Measurements from ENCODE around the gene ALS2. TPM values are rescaled to one million over a fixed set of nuclear protein-coding genes. Genes with fewer than 3 reads are reported as not detected.
"Not testable (repeated sequence)": the region's sequence is repeated elsewhere in the genome, so short reads cannot be mapped to it uniquely, and the experiment has no call there.

ALS2 gene
- total RNA-seq, 1 donor from 2014 or later = 37.3 TPM

DNA sequence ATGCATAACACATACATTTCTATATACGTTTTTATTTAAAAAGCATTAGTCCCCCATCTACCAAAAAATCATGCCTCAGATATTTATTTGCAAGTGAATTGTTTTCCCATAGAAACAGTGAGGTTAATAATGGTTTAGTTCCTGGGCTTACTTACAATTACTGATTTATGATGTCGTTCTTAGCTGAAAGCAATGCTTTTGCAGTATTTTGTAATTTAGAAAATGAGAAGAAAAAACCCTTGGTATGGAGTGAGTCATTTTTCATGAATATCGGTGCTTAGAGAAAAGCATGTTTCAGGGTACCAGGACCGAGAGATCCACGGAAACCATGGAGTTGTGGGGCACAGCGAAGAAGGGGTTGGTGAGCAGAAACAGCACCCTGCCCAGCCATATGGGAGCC is 13.6 kb upstream of the ALS2 start:
- DNase-seq (ENCODE audit: low read depth) = no peak

DNA sequence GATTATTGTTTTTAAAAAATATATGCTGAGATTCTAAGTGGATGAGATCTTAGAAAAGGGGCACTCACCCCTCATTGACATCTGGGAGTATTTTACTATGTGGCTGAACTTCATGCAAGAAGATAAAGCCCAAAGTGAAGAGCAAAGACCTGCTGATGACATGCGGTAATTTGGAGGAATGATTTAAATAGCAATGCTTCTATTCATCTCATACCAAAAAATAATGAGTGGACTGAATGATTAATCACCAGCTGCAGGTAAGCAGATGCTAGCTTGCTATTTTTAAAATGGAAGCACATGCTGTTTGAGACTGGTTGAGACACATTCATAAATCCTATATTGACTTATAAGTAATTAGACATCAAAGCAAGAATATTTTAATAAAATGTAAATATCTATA is 12.9 kb upstream of the ALS2 start:
- DNase-seq (ENCODE audit: low read depth) = peak; percentile 64

DNA sequence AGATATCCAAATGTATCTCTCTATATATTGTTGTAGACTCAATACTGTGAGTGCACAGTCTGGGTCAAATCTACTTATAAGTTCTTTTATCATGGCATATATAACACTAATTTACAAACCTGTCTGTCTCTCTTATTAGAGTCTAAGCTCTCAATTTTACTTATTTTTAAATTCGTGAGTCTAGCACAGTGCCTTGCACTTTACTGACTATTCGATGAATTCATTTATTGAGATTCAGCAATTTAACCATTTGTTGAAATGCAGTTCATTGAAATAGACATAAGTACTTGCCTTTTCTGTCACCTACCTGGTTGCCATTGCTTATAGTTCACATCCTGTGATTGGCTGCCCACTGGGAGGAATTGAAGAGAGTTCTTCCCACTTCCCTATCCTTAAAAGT is 10.3 kb upstream of the ALS2 start:
- no peak for DNase-seq (ENCODE audit: low read depth)

DNA sequence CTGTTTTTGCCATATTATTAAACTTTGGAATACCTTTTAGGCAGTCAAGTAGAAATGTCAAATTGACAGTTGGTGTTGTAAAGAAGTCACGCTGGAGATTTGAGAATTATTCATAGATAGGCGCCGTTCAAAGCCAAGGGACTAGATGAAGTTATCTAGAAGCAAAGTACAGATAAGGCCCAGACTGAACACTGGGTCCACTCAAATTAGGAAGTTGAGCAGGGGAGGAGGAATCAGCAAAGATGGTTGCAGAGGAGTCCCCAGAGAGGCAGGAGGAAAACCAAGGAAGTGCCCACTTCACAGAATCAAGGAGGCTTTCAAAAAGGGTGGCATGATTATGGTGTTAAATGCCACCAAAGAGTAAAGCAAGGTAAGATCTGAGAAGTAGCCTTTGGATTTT is 9.6 kb upstream of the ALS2 start:
- no peak for DNase-seq (ENCODE audit: low read depth)

DNA sequence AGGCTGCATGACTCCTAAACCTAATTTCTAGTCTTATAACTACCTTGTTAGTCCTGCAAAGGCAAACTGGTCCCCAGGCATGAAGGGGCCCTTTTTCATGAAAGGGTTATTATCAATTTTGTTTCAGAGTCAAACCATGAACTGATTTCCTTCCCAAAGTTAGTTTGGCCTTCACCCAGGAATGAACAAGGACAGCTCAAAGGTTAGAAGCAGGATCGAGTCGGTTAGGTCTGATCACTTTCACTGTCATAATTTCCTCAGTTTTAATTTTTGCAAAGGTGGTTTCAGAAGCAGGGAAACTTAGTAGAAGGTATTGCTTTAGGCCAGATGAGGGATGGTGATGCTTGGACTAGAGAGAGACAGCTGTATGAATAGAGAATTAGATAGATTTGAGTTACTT is 8.7 kb upstream of the ALS2 start:
- no peak for DNase-seq (ENCODE audit: low read depth)

DNA sequence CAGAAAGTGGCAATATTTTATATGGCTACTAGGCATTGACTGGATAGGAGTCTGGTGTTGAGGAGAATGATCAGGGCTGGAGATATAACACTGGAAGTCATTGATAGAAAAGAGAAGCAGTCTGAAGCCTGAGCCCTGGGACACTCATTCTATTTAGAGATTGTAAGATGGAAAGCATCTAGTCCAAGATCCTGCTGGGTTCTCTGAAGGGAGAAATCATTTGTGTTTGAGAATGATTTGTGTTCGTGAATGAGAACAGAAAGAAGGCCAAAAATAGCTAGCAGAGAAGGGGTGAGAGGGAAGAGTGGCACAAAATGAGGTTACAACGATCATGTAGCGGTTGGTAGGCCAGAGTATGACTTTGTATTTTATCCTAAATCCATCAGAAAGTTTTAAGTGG is 7.6 kb upstream of the ALS2 start:
- DNase-seq (ENCODE audit: low read depth) = no peak

DNA sequence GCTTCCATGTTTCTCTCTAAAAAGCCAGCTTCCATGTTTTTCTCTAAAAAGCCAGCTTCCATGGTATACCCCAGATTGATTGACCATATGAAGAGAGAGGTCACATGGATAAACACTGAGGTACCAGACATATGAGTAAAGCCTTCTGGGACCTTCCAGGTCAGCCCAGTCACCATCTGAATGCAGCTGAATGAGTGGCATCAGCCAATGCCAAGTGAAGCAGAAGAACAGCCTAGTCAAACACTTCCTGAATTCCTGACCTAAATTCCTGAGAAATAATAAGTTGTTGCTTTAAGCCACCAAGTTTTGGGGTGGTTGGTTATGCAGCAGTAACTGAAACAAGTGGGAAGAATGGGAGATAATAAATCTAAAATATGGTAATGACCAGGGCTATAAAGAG is 5.7 kb upstream of the ALS2 start:
- DNase-seq (ENCODE audit: low read depth) = no peak

DNA sequence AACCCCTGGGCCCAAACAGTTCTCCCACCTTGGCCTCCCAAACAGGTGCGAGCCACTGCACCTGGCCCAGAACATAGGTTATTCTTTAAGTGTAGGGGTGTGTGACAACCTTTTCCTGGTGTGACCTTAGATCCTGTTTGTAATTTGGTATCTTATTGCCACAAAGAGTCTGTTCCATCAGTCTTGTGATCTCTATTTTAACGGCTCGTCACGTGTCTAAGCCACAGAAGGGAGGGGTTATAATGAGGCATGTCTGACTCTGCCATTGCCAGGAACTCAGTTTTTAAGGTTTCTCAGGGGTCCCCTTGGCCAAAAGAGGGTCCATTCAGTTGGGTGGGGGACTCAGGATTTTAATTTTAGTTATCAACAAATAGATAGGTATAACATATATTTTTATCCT is 4.4 kb upstream of the ALS2 start:
- DNase-seq (ENCODE audit: low read depth) = no peak

DNA sequence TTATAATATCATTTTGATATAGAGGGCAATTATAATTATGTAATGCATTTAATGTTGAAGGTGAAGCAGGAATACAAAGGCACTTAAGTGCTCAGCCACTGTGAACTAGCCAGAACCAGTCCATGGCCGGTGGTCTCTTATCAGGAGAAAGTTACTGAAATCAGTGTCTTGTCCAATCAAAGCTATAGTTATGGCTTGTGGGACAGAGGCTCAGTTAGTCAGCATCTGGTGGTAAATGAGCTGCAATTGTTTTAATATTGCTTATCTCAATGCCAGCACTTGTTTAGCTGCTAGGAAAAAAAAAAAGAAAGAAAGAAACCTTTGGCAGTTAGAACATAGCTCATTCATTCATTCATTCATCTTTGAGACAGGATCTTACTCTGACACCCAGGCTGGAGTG is 3.8 kb upstream of the ALS2 start:
- no peak for DNase-seq (ENCODE audit: low read depth)

DNA sequence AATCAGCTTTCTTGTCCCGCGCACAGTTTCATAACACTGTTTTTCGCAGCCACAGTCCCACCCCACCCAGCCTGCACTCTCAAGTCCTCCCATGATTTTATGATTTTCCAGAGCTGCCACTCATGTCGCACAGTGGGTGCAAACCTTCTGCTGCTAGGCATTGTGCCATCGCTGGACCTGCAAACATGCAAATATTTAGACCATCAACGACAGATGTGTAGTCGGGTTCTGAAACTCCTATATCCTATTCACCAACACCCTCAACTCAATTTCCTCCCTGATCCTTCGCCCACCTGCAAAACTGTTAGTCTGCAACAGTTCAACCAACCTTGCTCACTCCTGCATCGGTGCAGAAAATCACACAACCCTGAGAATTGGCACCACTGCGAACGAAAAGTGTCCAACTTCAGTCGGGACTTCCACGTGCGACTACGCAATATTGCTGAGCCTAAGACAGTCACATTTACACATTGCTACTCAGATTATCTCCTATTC is 871 bp upstream of the ALS2 start:
- DNase-seq (ENCODE audit: low read depth) = no peak

DNA sequence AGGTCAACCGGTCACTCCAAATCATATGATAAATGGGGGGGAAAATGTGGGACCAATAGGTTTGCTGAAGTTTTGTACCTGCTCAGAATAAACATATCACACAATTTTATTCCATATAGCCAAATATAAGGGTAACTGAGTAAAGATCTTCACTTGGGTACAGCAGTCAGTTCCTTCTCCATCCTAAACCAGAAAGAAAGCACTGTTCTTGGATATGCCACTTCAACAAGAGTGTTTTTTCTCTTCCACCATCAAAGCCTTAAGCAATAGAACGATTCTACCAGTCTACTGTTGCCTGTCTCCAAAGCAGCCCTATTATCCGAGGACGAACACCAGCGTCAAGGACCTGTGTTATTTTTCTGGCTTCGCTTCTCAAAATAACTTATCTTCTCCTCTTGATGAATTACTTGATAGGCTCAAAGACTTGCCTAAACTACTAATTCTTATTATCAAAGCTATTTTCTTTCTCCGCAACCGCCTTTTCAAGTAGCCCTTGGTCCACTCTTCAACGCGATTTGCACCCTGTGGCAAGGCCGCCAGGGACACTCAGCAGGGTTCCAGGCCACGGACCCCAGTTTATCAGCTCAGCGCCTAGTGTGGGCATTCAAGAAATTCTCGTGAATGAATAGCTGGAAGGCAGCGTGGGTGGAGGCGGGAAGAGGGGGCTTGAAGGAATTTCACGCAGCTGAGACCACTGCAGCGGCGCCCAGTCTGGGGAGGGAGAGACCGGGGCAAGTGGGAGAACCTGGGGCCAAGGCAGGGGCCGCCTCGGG is 646 bp downstream of the ALS2 start:
- DNase-seq (ENCODE audit: low read depth) = peak; percentile 41

DNA sequence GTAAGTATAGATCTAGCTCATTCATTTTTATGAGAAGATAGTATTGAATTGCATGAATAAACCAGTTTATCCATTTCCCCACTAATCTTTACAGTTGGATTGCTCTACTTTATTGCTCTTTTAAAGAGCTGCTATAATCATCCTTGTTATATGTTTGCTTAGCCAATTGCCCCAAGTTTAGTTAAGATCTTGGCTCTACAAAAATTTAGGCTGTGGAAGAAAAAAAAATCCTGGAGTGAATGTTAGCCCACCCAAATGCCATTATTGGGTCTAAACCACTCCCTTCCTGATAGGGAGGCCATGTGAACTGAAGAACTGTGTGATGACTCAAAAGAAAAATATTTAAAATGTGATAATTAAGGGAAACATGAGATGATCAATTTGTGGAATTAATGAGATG is 2.9 kb downstream of the ALS2 start:
- no peak for DNase-seq (ENCODE audit: low read depth)

DNA sequence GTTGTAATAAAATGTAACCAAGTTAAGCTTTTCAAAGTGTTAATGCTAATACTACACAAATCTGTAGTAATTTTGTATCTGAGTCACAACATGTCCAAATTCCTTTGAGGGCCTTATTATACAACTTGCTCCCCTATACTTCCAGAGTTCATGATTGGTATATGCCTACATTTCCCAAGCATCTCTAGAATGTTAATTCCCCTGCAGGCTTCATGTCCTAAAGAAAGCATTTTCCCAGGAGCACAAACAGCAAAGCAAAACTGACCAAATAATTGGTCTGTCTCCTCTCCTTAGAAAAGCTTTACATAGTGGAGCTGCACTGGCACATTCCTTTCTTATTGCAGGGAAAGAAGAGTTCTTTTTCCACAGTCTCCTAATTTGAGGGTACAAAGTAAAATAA is 3.7 kb downstream of the ALS2 start:
- no peak for DNase-seq (ENCODE audit: low read depth)

DNA sequence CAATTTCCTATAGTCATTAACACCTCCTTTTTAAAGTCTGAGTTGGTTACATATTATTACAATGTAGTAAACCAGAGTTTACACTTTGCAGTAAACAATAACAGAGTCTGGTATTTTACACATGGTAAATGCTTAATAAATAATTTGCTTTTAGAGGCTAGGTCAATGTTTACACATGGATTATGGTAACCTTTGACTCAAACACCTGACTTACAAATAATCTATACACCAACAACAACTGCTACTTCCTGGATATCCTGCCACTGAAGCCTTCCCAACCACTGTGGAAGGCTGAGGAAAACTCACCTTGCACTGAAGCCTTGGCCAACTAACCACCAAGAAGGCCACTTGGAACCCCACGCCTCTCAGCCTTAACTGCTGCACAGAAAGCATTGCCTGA is 5.4 kb downstream of the ALS2 start:
- no peak for DNase-seq (ENCODE audit: low read depth)

DNA sequence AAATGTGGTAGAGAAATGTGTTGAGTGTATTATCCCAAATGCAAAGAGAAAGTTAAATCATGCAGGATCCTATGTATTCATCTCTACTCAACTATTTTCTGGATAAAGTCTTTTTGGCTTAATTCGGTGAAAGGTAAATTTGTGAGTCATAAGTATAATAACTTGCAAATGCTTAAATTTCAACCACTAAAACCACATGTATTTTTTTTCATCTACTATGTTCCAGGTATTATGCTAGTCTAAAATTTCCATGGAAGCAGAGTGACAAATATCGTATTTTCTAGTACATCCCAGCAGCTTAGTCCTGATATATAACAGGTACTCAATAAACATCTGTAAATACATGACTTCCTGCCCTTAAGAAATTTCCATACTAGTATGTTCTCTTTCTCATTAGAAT is 6.2 kb downstream of the ALS2 start:
- no peak for DNase-seq (ENCODE audit: low read depth)

DNA sequence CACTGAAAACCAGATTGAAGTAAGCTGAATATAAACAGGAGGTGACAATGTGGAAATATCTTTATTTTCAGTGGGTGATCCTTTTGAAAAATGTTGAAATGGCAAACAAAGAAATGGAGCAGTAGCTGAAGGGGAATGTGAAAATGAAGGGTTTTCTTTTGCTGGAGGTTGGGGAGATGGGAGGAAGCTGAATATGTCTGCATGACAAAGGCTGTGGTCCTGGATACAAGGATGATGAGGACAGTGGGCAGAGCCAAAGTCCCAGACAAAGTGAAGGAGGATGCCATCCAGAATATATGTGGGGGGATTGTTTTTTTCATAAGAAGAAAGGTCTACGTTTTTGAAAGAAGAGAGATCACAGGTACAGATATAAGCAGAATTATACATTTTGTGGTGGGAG is 6.7 kb downstream of the ALS2 start:
- no peak for DNase-seq (ENCODE audit: low read depth)

DNA sequence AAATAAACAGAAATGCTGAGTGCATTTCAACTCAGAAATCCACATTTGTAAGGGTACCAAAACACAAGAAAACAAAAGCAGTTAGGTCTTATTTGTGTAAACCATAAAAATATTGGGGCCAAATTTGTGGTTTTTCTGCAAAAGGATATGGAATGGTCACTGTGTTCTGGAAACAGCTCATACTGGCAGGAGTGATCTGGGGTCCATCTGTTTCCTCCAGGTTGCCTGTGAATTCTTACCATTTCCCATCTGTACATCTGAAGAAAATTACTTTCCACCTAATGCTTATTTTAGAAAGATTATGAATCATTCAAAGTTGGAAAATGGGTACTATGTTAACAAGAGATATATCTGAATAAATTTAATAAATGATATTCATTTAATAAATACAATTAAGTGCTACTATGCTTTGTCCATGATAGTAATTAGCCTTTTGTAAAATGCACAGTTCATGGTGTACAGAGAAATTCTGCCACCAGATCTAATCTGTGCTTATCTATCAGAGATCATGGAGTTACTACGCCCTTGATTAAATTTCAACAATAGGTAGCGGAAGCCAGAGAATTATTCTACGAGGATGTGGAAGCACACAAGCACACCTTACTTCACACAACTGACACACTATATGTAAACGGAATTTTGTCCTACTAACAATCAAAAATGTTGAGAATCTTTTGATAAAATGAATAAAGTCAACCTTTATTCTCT is 10.9 kb downstream of the ALS2 start:
- no peak for DNase-seq (ENCODE audit: low read depth)

DNA sequence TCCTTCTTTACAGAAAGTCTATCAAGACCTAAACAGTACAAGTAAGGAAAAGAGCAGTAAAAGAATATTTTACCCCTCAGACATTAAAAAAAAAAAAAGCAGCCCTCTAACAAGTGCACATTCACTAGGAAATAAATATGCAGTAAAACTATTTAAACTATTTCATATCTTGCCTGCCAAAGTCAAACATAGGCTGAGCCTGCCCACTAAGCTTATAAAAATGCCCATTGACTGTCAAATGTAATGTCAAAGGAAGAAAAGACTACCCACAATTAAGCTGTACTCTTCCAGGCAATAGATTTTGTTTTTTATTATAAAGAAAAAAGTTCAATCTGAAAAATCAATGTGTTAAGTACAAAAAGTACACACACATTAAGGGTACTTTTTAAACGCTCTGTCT is 11.8 kb downstream of the ALS2 start:
- DNase-seq (ENCODE audit: low read depth) = no peak

DNA sequence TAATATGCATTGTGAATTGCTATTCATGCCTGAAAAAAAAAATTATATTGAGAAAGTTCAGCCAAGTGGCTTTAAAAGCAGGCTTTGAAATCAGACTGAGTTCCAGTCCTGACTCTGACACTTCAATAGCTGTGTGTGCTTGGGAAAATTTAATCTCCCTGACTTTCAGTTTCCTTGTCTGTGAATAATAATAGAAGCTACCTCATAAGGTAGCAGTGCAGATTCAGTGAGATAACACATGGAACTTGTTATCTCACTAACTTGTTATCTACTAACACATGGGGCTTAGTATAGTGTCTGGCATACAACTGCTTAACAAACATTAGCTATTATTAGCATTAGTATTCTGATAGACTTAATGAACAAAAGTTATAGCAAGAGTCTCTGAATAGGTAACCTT is 14.9 kb downstream of the ALS2 start:
- DNase-seq (ENCODE audit: low read depth) = no peak

DNA sequence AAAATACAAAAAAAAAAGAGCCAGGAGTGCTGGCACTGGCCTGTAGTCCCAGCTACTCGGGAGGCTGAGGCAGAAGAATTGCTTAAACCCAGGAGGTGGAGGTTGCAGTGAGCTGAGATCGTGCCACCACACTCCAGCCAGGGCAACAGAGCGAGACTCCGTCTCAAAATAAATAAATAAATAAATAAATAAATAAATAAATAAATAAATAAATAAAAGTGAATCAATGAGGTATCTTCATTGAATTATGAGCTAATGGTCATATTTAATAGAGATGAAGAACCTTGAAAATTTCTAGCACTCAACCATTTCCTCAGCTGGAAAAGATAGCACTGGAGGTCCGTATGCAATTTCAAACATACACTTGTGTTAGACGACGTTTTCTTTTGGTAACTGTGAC is 16.3 kb downstream of the ALS2 start:
- not testable (repeated sequence) for DNase-seq (ENCODE audit: low read depth)

DNA sequence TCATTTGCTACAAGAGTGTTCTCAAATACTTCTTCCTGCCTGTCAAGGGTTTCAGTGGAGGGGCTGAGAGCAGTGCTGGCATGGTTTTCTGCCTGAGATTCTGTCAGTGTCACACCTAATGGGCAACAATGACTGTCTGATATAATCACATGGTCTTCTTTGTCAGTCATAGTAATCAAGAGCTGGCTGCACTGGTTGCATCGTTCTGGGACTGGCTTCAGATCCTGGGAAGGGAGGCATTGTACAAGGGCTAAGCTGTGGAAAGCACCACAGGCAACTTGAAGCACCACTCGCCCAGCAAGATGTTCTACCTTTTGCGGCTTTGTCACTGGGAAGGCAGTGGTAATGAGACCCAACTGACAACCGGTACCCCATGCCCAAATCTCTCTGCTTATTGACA is 19.6 kb downstream of the ALS2 start:
- DNase-seq (ENCODE audit: low read depth) = no peak

DNA sequence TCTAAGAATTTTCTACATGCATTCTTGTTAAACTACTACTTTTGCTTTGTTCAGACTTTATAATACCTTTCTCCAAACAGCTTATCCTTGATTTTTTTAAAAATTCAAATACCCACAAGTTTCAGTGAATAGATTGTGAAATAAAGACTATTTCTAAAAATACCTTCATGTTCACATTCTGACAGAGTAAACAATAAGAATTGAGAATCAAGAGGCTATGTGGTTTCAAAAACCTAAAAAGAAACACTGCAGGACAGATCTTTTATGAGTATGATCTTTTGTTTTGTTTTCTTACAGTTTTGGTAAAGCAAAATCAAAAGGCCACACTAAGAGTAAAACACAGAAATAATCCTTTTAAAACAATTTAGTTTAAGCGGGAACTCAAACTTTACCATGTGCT is 21.2 kb downstream of the ALS2 start:
- DNase-seq (ENCODE audit: low read depth) = no peak

DNA sequence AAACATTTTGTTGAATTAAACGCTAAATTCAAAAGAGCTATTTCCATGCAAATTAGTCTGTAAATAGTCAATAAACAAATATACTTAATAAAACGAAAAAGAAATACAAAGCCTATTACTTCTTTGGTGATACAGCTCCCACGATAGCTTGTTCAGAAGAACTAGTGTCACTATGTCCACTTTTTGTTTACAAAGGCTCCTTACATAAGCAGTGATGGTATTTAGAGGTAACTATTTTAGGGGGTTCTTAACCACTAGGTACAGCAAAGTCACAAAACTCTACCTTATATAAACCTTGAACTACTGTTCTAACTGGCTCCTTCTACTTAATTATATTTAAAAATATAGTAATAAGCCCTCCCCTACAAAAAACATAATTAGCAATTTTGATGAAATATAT is 21.9 kb downstream of the ALS2 start:
- no peak for DNase-seq (ENCODE audit: low read depth)

Data from myocyte (in vitro differentiated cells).